ENCODE measurements around the gene DNPEP.

The DNPEP gene

DNA sequence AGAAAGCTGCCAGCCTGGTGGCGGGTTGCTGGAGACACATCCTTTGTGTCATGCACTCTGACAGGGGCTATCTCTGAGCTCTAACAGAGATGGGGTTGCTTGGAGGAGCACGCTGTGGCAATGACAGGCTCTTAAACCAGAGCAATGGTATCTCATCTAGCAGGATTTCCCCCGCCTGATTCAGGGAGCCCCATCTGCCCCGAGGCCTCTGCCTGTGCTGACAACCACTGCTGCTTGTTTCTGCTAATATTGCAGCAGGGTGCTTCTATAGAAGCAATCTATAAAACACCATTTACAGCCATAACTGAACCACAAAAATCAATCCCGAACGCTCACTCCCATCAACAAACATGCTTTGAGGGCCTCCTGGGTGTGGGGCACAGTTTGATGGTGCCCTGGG lies 12.8 kb upstream of the DNPEP start:
- Histone ChIP-seq H3K27ac (no peak overlapping the region), H2AFZ (no peak overlapping the region), H3K9me3 (ENCODE audit: control insufficient read depth, low read length) (no peaks in the 10 kb centered on the region), H3K4me2 (ENCODE audit: low read length) (no peak overlapping the region), H3K36me3 (ENCODE audit: control insufficient read depth, insufficient read depth, low read length) (no peaks in the 10 kb centered on the region), H3K4me1 (peaks cover 12% of the 10 kb centered on the region), H3K27me3 (ENCODE audit: control insufficient read depth, insufficient read depth, low read length) (no peaks in the 10 kb centered on the region), H3K9ac (no peak overlapping the region), H3K79me2 (no peaks in the 10 kb centered on the region), H3K4me3 (ENCODE audit: low read depth, low read length) (no peak overlapping the region)
- TF ChIP-seq, protein P1, sequence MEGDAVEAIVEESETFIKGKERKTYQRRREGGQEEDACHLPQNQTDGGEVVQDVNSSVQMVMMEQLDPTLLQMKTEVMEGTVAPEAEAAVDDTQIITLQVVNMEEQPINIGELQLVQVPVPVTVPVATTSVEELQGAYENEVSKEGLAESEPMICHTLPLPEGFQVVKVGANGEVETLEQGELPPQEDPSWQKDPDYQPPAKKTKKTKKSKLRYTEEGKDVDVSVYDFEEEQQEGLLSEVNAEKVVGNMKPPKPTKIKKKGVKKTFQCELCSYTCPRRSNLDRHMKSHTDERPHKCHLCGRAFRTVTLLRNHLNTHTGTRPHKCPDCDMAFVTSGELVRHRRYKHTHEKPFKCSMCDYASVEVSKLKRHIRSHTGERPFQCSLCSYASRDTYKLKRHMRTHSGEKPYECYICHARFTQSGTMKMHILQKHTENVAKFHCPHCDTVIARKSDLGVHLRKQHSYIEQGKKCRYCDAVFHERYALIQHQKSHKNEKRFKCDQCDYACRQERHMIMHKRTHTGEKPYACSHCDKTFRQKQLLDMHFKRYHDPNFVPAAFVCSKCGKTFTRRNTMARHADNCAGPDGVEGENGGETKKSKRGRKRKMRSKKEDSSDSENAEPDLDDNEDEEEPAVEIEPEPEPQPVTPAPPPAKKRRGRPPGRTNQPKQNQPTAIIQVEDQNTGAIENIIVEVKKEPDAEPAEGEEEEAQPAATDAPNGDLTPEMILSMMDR (IDR thresholded peaks at IDR 0.05), result no peak

GRCh38 chr2:219399716-219400478 lies 12.2 kb upstream of the DNPEP start:
- no peak overlapping the region for H3K4me3 ChIP-seq (ENCODE audit: low read depth, low read length)
- H3K4me1 ChIP-seq, result peaks cover 12% of the 10 kb centered on the region
- H3K9me3 ChIP-seq (ENCODE audit: control insufficient read depth, low read length), result no peaks in the 10 kb centered on the region
- no peaks in the 10 kb centered on the region for H3K36me3 ChIP-seq (ENCODE audit: control insufficient read depth, insufficient read depth, low read length)
- H2AFZ ChIP-seq, result peak overlapping the region; percentile 87
- no peaks in the 10 kb centered on the region for H3K27me3 ChIP-seq (ENCODE audit: control insufficient read depth, insufficient read depth, low read length)
- no peaks in the 10 kb centered on the region for H3K79me2 ChIP-seq
- H3K4me2 ChIP-seq (ENCODE audit: low read length), result no peak overlapping the region
- no peak overlapping the region for H3K9ac ChIP-seq
- TF ChIP-seq, protein P1 (IDR thresholded peaks at IDR 0.05), result no peak
- no peak overlapping the region for H3K27ac ChIP-seq

DNA sequence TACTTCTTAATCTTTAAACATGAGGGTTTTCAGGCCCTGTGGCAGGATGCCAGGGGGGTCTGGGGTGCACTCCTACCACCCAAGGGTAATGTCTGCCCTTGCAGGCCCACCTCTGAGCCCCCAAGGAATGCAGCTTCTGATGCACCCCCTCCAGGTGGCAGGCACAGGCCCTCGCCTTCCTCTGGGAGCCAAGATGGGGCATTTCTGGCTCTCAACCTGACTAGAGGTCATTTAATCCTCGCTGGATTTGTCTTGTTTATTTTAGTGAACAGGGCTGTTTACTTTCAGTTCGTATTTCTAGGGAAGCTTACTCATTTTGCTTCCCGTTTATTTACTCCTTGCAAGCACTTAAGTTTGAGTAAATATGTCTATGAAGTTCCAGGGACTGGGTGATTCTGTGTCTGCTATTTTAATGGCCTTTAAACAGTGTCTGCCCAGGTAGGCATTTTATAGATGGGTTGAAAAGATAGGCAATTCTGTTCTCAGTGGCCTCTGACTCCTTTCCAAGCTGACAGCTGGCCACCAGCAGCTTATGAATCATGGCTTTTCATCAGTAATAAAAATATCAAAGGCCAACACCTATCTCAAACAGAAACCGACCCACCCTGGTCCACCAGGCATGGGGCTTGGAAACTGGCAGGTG lies 11.1 kb upstream of the DNPEP start:
- Histone ChIP-seq H3K27ac (peak overlapping the region; percentile 71), H3K9ac (no peak overlapping the region), H3K36me3 (ENCODE audit: control insufficient read depth, insufficient read depth, low read length) (no peaks in the 10 kb centered on the region), H3K9me3 (ENCODE audit: control insufficient read depth, low read length) (no peaks in the 10 kb centered on the region), H2AFZ (peak overlapping the region; percentile 87), H3K79me2 (no peaks in the 10 kb centered on the region), H3K4me3 (ENCODE audit: low read depth, low read length) (no peak overlapping the region), H3K4me2 (ENCODE audit: low read length) (peak overlapping the region; percentile 6), H3K4me1 (peaks cover 12% of the 10 kb centered on the region), H3K27me3 (ENCODE audit: control insufficient read depth, insufficient read depth, low read length) (no peaks in the 10 kb centered on the region)
- TF ChIP-seq, protein P1 (IDR thresholded peaks at IDR 0.05), result no peak

DNA sequence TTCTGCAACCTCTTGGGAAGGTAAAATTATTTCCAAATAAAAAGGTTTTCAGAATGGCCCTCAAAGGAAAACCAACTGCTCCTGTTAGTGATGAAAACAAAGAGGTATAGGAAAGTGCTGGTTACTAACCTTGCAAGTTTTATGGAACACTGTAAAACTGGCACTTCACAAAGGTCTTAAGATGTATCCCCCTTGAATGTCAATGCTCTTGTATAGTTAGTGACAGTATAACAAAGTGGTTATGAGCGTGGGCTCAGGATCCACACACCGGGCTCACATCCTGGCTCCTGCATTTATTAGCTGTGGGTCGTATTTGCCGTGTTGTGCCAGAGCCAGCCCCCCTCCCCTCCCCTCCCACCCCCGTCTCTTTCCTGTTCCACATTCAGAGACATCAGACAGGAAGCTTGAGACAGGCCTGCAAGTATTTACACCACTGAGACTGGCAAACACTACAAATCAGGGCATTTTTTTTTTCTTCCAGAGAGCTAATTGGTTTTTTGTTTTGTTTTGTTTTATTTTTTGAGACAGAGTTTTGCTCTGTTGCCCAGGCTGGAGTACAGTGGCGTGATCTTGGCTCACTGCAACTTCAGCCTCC lies 9.2 kb upstream of the DNPEP start:
- no peaks in the 10 kb centered on the region for H3K27me3 ChIP-seq (ENCODE audit: control insufficient read depth, insufficient read depth, low read length)
- H3K4me1 ChIP-seq, result peaks cover 12% of the 10 kb centered on the region
- H3K9me3 ChIP-seq (ENCODE audit: control insufficient read depth, low read length), result no peaks in the 10 kb centered on the region
- no peak overlapping the region for H3K9ac ChIP-seq
- no peak overlapping the region for H3K4me3 ChIP-seq (ENCODE audit: low read depth, low read length)
- H3K27ac ChIP-seq, result no peak overlapping the region
- no peaks in the 10 kb centered on the region for H3K79me2 ChIP-seq
- H2AFZ ChIP-seq, result no peak overlapping the region
- no peak overlapping the region for H3K4me2 ChIP-seq (ENCODE audit: low read length)
- no peaks in the 10 kb centered on the region for H3K36me3 ChIP-seq (ENCODE audit: control insufficient read depth, insufficient read depth, low read length)
- TF ChIP-seq, protein P1 (IDR thresholded peaks at IDR 0.05), result no peak

All from parathyroid adenoma (tissue), 2 donors.